Stimulated activated CD8-positive, alpha-beta memory T cell treated with anti-CD3 and anti-CD28 coated beads, Interleukin-15, amount 100 ng/mL, for 24 hours (primary cell): ENCODE data around the gene LIPK.

Experiments
- DNase-seq: peaks from one replicate; pipeline ENCODE4 v3.0.0-alpha.2; 2020; ENCODE audit warnings: low read depth

The LIPK gene

DNA sequence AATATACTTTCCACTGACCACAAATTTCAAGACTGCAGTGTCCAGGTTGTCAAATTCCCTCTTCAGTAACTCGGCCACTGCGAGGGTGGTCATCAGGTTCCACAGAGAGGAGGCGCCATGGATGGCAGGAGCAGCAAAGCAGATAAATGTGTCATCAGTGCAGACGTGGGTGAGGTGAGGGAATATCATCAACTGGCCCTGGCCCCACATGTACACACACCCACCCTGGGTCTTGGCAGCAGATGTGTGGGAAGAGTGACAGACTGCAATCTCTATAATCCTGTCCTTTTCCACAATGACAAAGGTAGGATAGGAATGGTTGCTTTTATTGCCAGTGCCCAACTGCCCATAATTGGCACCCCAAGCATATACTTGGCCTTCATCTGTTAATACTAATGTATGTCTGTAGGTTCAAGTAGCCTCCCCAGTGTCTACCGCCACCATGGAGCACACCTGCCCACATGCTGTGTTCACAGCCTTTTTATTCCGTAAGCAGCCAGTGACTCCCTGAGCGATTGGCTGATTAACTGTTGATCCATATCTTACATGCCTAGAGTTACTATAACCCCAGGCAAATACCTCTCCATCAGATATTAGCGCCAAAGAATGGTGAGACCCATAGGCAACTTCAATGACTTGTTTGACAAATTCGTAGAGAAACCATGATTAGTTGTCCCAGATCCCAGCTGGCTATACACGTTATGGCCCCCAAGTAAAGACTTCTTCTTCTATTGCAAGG, 80.2 kb downstream of the LIPK start:
- DNase-seq, result no peak

- no peak for DNase-seq
These were observed 81.4 kb downstream of the LIPK start for GRCh38 chr10:88787463-88787862.

DNA sequence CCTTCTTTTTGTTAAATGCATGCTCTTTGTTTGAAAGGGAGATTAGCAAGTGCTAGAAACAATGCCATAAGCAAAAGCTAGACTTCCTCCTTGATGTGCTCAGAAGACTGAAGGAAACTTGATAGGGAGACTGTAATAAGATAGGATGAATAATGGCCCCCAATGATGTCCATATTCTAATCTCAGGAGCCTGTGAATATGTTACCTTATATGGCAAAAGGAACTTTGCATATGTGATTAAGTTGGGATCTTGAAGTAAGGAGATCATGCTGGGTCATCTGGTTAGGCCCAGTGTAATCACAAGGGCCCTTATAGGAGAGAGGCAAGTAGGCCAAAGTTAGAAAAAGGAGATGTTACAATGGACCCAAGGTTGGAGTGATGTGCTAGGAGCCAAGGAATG, 82.9 kb downstream of the LIPK start:
- DNase-seq, result no peak

DNA sequence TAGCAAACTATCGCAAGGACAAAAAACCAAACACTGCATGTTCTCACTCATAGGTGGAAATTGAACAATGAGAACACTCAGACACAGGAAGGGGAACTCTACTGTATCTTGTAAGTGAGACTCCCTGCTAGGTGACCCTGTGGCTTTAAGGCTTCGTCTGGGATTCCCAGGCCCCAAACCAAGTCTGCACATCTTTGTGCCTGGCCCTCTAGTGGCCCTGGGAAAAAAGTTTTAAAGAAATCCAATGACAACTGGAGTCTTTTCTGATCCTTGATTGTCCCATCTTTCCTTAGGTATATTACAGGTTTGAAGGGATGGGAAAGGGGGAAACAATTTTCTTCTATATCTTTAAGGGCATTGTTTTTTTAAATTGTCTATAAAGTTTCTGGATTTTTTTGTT, 85.9 kb downstream of the LIPK start:
- DNase-seq, result no peak

GRCh38 chr10:88792661-88793060, 86.6 kb downstream of the LIPK start:
- DNase-seq, result no peak

DNA sequence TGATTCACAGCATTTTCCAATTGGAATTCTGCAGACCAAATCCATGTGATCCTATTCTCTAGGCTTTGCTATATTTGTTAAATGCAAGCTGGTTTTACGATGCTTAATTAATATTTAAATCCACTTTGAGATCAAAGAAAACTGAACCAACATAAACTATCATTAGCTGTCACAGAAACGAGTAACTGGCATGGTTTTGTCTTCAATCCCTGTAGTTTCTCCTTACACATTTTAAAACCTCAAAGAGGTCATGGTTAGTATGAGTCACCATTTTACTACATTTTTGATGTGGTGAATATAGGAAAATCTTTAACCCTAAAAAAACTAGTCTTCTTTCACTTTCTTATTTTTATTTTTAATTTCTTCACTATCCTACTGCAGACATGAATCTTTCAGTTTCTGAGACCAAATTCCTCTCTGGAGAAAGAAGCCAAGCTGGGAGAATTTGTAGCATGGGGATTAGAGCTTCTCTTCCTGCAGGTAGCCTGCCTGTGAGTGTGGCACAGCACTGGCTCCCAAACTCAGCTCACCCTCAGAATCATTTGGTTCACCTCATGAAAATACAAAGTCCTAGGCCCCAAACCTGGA, 87.8 kb downstream of the LIPK start:
- no peak for DNase-seq

- DNase-seq, result no peak
These were observed 88.7 kb downstream of the LIPK start for GRCh38 chr10:88794731-88795130.

- DNase-seq, result no peak
These were observed 94.4 kb downstream of the LIPK start for GRCh38 chr10:88800152-88801125.
